Stomach (tissue), 4 donors: ENCODE measurements around the gene PLCB1.

Source experiments
- CTCF ChIP-seq, 7 experiments: fragments of 450-650 bp in 4 of 7; fragments of 200-600 bp in 3 of 7; sonication (generic) in 3 of 7; IDR thresholded peaks; one replicate each; pipeline ENCODE4 v1.5.1; 2016 to 2019; ENCODE audit warnings: antibody characterized with exemption in 7 of 7, control low read depth in 2 of 7, mild to moderate bottlenecking in 1 of 7
- POLR2AphosphoS5 ChIP-seq, 3 donors: sonication (generic); formaldehyde crosslinking; IDR thresholded peaks; one replicate each; pipeline ENCODE4 v1.6.1; 2016; ENCODE audit warnings: antibody characterized with exemption in 3 of 3

- TF ChIP-seq CTCF (IDR thresholded peaks at IDR 0.05) (no peak), POLR2AphosphoS5 (IDR thresholded peaks at IDR 0.05) (no peak)
These were observed 451.5 kb downstream of the PLCB1 start for GRCh38 chr20:8583566-8584043.
